IPS DF 6.9 (cell line): ENCODE results near the gene TPRN.

Experiments
- DNase-seq: peaks from one replicate; pipeline ENCODE4 v3.0.0-alpha.2; 2013; ENCODE audit warnings: low read depth, low spot score
- H3K27ac ChIP-seq: one replicate; pipeline ENCODE4 v1.5.1; 2013; ENCODE audit warnings: low read length, control low read depth
- H3K27me3 ChIP-seq: 2 replicates; pipeline ENCODE4 v1.6.1; 2013; ENCODE audit warnings: mild to moderate bottlenecking, low read length; ENCODE audit not compliant: control insufficient read depth, insufficient read depth
- H3K36me3 ChIP-seq: 2 replicates; pipeline ENCODE4 v1.6.1; 2013; ENCODE audit warnings: low read length; ENCODE audit not compliant: control insufficient read depth, insufficient read depth
- H3K4me1 ChIP-seq: 2 replicates; pipeline ENCODE4 v1.6.1; 2013; ENCODE audit warnings: low read length; ENCODE audit not compliant: control insufficient read depth, insufficient read depth
- H3K4me3 ChIP-seq: 2 replicates; pipeline ENCODE4 v1.5.1; 2013; ENCODE audit warnings: mild to moderate bottlenecking, low read length
- H3K9me3 ChIP-seq: 2 replicates; pipeline ENCODE4 v1.6.1; 2013; ENCODE audit warnings: low read length, inconsistent platforms; ENCODE audit not compliant: control insufficient read depth, insufficient read depth
- WGBS: extraction: QIAGEN DNeasy Blood & Tissue Kit; methylation state at CpG from one replicate; pipeline ENCODE4 v1.1.7; 2013; ENCODE audit warnings: mixed read lengths, missing lambda C conversion rate; ENCODE audit not compliant: insufficient read length, insufficient coverage; 5-methylcytosine and 5-hydroxymethylcytosine counted together

Gene TPRN

GRCh38 chr9:137162505-137163364 lies 37.8 kb downstream of the TPRN start:
- Histone ChIP-seq H3K4me3 (peak overlapping the region; percentile 30; the same call in 1 of the 2 replicates), H3K27ac (no peak overlapping the region), H3K27me3 (peaks cover 38% of the 10 kb centered on the region), H3K36me3 (no peaks in the 10 kb centered on the region; the same call in 1 of the 2 replicates), H3K4me1 (peaks cover 6% of the 10 kb centered on the region; the same call in 1 of the 2 replicates), H3K9me3 (no peaks in the 10 kb centered on the region)
- WGBS: no CpG with 5 or more reads among the region's 74 CpGs
- DNase-seq: no peak

DNA sequence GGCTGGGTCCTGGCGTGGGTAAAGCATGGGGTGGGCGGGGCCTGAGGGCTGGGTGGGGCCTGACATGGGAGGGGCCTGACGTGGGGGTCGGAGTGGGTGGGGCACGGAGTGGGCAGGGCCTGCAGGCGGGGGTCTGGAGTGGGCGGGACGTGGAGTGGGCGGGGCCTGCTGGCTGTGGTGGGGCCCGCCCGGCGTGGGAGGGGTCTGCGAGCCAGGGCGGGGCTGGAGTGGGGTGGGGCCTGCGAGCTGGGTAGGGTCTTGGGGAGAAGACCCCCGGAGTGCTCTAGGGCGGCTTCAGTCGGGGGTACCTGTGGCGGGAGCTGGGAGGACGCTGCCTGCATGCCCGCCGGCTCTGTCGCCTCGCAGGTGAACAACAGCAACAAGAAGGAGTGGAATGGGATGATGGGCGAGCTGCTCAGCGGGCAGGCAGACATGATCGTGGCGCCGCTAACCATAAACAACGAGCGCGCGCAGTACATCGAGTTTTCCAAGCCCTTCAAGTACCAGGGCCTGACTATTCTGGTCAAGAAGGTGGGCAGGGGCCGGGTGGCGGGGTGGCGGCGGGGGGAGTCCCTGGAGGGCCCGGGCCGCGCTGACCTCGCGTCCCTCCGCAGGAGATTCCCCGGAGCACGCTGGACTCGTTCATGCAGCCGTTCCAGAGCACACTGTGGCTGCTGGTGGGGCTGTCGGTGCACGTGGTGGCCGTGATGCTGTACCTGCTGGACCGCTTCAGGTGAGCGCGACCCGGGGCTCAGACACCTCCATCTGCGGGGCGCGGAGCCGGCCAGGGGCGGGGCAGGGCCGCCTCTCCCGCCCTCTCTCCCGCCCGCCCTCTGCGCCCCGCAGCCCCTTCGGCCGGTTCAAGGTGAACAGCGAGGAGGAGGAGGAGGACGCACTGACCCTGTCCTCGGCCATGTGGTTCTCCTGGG lies 38.7 kb downstream of the TPRN start:
- Histone ChIP-seq H3K27me3 (peaks cover 30% of the 10 kb centered on the region), H3K27ac (no peak overlapping the region), H3K4me1 (peaks cover 8% of the 10 kb centered on the region; the same call in 1 of the 2 replicates), H3K4me3 (peak overlapping the region; percentile 8; the same call in 1 of the 2 replicates), H3K36me3 (no peaks in the 10 kb centered on the region; the same call in 1 of the 2 replicates), H3K9me3 (no peaks in the 10 kb centered on the region)
- DNase-seq: no peak
- WGBS: no CpG with 5 or more reads among the region's 71 CpGs

- Histone ChIP-seq H3K9me3 (no peaks in the 10 kb centered on the region), H3K27me3 (peaks cover 24% of the 10 kb centered on the region; the same call in 1 of the 2 replicates), H3K27ac (no peak overlapping the region), H3K36me3 (no peaks in the 10 kb centered on the region; the same call in 1 of the 2 replicates), H3K4me3 (peak overlapping the region; percentile 1; the same call in 1 of the 2 replicates), H3K4me1 (peaks cover 10% of the 10 kb centered on the region; the same call in 1 of the 2 replicates)
- WGBS: no CpG with 5 or more reads among the region's 56 CpGs
- no peak for DNase-seq
Observed at GRCh38 chr9:137160716-137161557, 39.6 kb downstream of the TPRN start.

DNA sequence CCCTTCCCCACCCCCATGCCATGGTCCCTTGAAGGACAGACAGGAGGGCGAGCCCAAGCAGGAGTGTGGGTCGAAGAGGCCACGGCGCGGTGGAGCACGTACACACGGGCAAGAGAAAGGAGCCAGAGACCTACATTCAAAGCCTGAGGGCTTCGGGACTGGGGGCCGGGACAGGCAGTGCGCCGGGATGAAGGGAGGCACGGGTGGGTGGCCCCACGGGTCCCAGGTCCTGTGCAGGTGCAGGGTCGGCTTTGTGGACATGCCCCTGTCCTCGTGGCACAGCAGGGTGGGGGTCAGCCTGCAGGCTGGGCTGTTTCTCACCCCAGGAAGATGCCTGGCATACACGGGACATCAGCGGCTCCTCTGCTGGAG lies 40.5 kb downstream of the TPRN start:
- DNase-seq: no peak
- no peaks in the 10 kb centered on the region for H3K9me3 ChIP-seq
- H3K4me1 ChIP-seq: peaks cover 10% of the 10 kb centered on the region; the same call in 1 of the 2 replicates
- no CpG with 5 or more reads among the region's 17 CpGs for WGBS
- H3K4me3 ChIP-seq: no peak overlapping the region
- H3K27me3 ChIP-seq: peaks cover 28% of the 10 kb centered on the region; the same call in 1 of the 2 replicates
- no peaks in the 10 kb centered on the region; the same call in 1 of the 2 replicates for H3K36me3 ChIP-seq
- no peak overlapping the region for H3K27ac ChIP-seq

GRCh38 chr9:137159105-137160053 lies 41.2 kb downstream of the TPRN start:
- peaks cover 28% of the 10 kb centered on the region; the same call in 1 of the 2 replicates for H3K27me3 ChIP-seq
- no peak overlapping the region for H3K27ac ChIP-seq
- no peak for DNase-seq
- H3K4me1 ChIP-seq: peaks cover 10% of the 10 kb centered on the region; the same call in 1 of the 2 replicates
- H3K4me3 ChIP-seq: no peak overlapping the region
- no peaks in the 10 kb centered on the region for H3K9me3 ChIP-seq
- H3K36me3 ChIP-seq: no peaks in the 10 kb centered on the region; the same call in 1 of the 2 replicates
- WGBS: no CpG with 5 or more reads among the region's 14 CpGs

- no peaks in the 10 kb centered on the region for H3K36me3 ChIP-seq
- H3K27ac ChIP-seq: no peak overlapping the region
- H3K4me1 ChIP-seq: peaks cover 10% of the 10 kb centered on the region; the same call in 1 of the 2 replicates
- no peaks in the 10 kb centered on the region for H3K9me3 ChIP-seq
- H3K4me3 ChIP-seq: no peak overlapping the region
- no CpG with 5 or more reads among the region's 4 CpGs for WGBS
- no peak for DNase-seq
- peaks cover 28% of the 10 kb centered on the region; the same call in 1 of the 2 replicates for H3K27me3 ChIP-seq
Observed at GRCh38 chr9:137158625-137159024, 41.9 kb downstream of the TPRN start.

DNA sequence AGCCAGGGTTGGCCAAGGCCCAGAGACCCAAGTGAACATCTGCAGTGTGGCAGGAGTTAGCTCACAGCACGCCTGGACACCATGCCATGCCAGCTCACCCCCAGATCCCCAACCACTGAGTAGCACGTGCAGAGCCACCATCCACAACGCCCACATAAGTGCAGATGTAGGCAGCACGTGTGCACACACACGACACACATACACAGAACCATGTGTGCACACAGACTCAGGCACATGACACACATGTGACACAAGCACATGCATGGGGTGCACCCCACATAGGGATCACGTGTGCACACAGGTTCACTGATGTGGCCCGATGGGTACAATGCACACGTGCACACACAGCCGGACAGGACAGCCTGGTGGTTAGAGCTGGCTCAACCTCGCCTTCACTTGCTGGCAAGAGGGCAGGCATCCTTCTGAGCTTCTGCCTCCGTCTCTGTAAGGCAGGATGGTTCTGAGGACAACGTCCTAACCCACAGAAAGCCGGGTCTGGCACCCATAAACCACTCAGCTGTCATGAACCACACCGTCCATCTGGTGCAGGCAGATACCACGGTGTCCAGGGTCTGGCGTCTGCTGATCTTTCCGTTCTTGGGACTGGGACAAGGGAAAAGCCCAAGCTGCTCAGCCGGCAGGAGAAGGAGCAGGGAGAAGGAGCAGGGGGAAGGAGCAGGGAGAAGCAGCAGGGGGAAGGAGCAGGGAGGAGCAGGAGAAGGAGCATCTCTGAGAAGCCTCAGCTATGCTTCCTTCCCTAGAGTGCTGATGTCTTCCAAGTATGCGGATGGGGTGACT lies 42.7 kb downstream of the TPRN start:
- no peak for DNase-seq
- H3K4me3 ChIP-seq: no peak overlapping the region
- no CpG with 5 or more reads among the region's 19 CpGs for WGBS
- no peak overlapping the region for H3K27ac ChIP-seq
- peaks cover 23% of the 10 kb centered on the region; the same call in 1 of the 2 replicates for H3K27me3 ChIP-seq
- no peaks in the 10 kb centered on the region for H3K36me3 ChIP-seq
- H3K4me1 ChIP-seq: peaks cover 10% of the 10 kb centered on the region; the same call in 1 of the 2 replicates
- H3K9me3 ChIP-seq: no peaks in the 10 kb centered on the region

GRCh38 chr9:137156567-137157375 lies 43.8 kb downstream of the TPRN start:
- no CpG with 5 or more reads among the region's 65 CpGs for WGBS
- DNase-seq: no peak
- Histone ChIP-seq H3K27ac (no peak overlapping the region), H3K9me3 (no peaks in the 10 kb centered on the region), H3K4me3 (peak overlapping the region; percentile 18; the same call in 1 of the 2 replicates), H3K4me1 (peaks cover 8% of the 10 kb centered on the region; the same call in 1 of the 2 replicates), H3K36me3 (no peaks in the 10 kb centered on the region), H3K27me3 (peaks cover 19% of the 10 kb centered on the region; the same call in 1 of the 2 replicates)
